Adipose tissue (tissue), 3 donors: ENCODE data around the gene OR51T1. TPM values are rescaled to one million over a fixed set of nuclear protein-coding genes. Genes with fewer than 3 reads are reported as not detected.
"Not testable (repeated sequence)": the region's sequence is repeated elsewhere in the genome, so short reads cannot be mapped to it uniquely, and the experiment has no call there.

Source experiments
- H3K27ac ChIP-seq: one replicate; pipeline ENCODE4 v1.5.1; 2013; ENCODE audit warnings: low read depth, low read length
- WGBS, 3 donors: extraction: QIAGEN DNeasy Blood & Tissue Kit; methylation state at CpG; one replicate each; pipeline ENCODE4 v1.1.7; 2013; 5-methylcytosine and 5-hydroxymethylcytosine counted together
- polyA plus RNA-seq, 3 donors: library from polyadenylated mRNA; stranded (reverse); fragments of 200-250 nt; gene quantifications; one replicate each; pipeline ENCODE4 v1.2.3, GENCODE V29; 2013
- donor health status: healthy with polysubstance abuse.
- donor health status: Bipolar disorder and iron deficiency.
- donor health status: healthy.

OR51T1 gene
- polyA plus RNA-seq: not detected

- 74 to 81% (median 77%) methylated on average over 8 of the region's 8 CpGs for whole genome bisulfite sequencing, 3 donors
- no peak within 1 kb of the TSS for H3K27ac ChIP-seq
Measured at GRCh38 chr11:4881860-4882500, at the start of gene OR51T1. Gene OR51T1 (plus strand): TSS chr11:4881900. CDS start chr11:4881900, 0 bp downstream.

DNA sequence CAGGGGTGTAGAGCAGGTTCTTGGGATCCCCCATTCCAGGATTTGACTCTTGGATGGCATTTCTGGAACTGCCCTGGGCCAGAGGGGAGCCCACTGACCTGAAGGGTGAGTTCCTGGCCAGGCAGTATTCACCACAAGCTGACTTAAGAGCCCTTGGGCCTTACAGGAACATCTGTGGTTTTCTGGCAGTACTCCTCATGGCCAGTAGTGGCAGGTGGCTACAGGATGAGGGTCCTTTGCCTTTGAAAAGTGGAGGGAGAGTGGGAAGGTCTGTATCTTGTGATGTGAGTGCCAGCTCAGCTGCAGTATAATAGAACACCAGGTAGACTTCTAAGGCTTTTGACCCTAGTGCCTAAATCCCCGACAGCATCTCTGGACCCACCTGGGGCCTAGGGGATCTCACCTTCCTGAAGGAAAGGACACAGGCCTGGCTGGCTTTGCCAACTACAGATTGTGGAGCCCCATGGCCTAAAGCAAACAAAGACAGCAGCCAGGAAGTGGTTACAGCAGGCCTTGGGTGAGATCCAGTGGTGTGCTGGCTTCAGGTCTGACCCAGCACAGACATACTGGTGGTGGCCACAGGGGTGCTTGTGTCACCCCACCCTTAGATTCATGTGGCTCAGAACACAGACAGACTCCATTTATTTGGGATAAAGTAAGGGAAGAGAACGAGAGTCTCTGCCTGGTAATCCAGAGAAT is 41.7 kb upstream of the OR51T1 start:
- 62 to 86% (median 82%) methylated on average over 2 of the region's 2 CpGs for WGBS, 3 donors
- H3K27ac ChIP-seq: no peak overlapping the region

GRCh38 chr11:4848908-4849532 is 32.7 kb upstream of the OR51T1 start, which contains the start of gene OR51S1:
Gene OR51S1 (minus strand): TSS chr11:4849208. CDS start chr11:4849208, 0 bp downstream.
- WGBS, 3 donors: 61 to 72% (median 72%) methylated on average over 9 of the region's 9 CpGs
- no peak within 1 kb of the TSS for H3K27ac ChIP-seq

GRCh38 chr11:4851033-4851432 is 30.7 kb upstream of the OR51T1 start:
- 7 to 17% (median 13%) methylated on average over 4 of the region's 4 CpGs for WGBS, 3 donors
- H3K27ac ChIP-seq: no peak overlapping the region

GRCh38 chr11:4854286-4854685 is 27.4 kb upstream of the OR51T1 start:
- 83 to 91% (median 90%) methylated on average over 7 of the region's 7 CpGs for WGBS, 3 donors
- H3K27ac ChIP-seq: not testable (repeated sequence)

DNA sequence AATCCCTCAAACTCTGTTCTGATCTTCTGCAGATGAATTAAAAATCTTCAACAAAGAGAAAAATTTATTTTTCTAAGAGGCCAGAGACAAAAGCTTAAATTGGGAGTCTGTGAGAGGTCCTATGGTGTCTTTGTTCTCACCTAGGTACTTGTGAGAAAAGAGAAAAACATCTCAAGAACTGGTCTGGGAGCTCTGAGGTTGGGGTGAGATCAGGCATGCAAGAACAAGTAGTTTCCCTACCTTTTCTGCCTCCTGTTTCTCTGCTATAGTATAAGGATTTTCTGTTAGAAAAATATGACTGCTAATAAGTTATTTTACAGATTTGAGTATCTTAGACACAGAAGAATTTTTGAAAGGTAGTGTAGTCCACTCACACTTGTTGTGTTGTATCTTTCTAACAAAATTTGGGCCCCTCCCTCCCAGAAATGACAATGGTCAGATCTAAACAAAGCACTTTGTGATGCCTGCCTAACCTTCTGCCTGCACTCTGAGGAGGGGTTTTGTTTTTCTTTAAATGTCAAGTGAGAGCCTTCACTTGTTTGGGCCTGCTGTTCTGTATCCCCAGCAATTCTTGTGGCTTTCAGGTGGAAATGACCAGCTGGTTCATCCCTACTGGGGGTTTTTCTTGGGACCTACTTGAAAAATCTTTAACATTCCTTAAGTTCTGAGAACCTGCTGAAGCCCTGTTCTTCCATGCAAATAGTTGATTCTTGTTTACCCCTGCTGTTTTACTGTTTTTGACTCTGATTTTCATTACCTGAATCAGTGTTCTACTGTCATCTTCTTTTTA is 19.1 kb upstream of the OR51T1 start:
- H3K27ac ChIP-seq: no peak overlapping the region

- H3K27ac ChIP-seq: no peak overlapping the region
- 79 to 84% (median 81%) methylated on average over 4 of the region's 4 CpGs for WGBS, 3 donors
Measured at GRCh38 chr11:4863876-4864275, 17.8 kb upstream of the OR51T1 start.

DNA sequence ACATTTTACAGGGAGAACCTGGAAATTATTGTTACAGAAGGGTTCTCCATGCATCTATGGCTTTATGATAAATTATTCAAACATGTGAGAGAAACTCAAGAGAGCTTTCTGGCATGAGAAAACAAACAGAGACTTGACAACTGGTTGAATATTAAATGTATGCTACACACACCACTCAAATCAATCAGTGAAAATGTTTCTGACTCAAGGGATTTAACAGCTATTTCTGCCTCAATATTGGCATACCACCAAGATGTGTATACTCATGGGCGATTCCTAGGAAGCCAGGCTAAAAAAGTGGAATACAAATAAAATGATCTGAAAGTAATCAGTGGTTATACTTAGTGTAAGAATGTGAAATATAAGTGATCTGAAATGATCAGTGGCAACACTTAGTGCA is 15.8 kb upstream of the OR51T1 start:
- 17 to 44% (median 33%) methylated on average over 1 of the region's 1 CpG for WGBS, 3 donors
- H3K27ac ChIP-seq: no peak overlapping the region

GRCh38 chr11:4881188-4881587 is 512 bp upstream of the OR51T1 start:
- no peak overlapping the region for H3K27ac ChIP-seq
- 81 to 82% (median 81%) methylated on average over 4 of the region's 4 CpGs for WGBS, 3 donors

DNA sequence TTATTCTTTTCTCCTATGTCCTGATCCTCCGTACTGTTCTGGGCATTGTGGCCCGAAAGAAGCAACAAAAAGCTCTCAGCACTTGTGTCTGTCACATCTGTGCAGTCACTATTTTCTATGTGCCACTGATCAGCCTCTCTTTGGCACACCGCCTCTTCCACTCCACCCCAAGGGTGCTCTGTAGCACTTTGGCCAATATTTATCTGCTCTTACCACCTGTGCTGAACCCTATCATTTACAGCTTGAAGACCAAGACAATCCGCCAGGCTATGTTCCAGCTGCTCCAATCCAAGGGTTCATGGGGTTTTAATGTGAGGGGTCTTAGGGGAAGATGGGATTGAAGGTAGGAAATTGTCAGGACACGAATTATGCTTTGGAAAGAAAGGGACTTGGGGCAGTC is 843 bp downstream of the OR51T1 start:
- WGBS, 3 donors: 81 to 87% (median 86%) methylated on average over 5 of the region's 5 CpGs
- no peak overlapping the region for H3K27ac ChIP-seq

GRCh38 chr11:4884361-4884760 is 2.7 kb downstream of the OR51T1 start:
- no peak overlapping the region for H3K27ac ChIP-seq
- WGBS, 3 donors: 65 to 73% (median 66%) methylated on average over 3 of the region's 3 CpGs

DNA sequence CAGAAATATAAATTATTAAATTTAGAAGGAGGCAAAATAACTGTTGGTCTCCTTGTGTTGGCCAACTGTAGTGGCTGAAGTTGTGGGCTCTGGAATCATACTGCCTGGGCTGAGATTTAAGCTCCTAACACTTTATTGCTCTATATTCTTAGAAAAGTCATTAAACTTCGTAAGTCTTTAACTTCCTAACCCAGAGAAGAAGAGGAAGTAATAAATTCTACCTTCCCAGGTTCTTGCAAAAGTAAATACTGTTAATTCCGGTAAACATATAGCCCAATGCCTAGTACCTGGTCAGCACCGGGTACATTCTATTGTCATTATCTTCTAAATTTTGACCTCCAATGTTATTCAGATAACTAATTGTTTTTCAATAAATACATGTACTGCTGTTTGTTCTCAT is 4.5 kb downstream of the OR51T1 start:
- WGBS, 3 donors: 41 to 71% (median 52%) methylated on average over 3 of the region's 3 CpGs

GRCh38 chr11:4887591-4887990 is 5.9 kb downstream of the OR51T1 start:
- WGBS, 3 donors: 0% methylated on average over 1 of the region's 1 CpG
- no peak overlapping the region for H3K27ac ChIP-seq

More for the DNA sequence above, 4.5 kb downstream of the OR51T1 start:
- H3K27ac ChIP-seq: no peak overlapping the region

- H3K27ac ChIP-seq: no peak overlapping the region
- WGBS, 3 donors: 86 to 93% (median 88%) methylated on average over 2 of the region's 2 CpGs
Measured at GRCh38 chr11:4890279-4890678, 8.6 kb downstream of the OR51T1 start.

DNA sequence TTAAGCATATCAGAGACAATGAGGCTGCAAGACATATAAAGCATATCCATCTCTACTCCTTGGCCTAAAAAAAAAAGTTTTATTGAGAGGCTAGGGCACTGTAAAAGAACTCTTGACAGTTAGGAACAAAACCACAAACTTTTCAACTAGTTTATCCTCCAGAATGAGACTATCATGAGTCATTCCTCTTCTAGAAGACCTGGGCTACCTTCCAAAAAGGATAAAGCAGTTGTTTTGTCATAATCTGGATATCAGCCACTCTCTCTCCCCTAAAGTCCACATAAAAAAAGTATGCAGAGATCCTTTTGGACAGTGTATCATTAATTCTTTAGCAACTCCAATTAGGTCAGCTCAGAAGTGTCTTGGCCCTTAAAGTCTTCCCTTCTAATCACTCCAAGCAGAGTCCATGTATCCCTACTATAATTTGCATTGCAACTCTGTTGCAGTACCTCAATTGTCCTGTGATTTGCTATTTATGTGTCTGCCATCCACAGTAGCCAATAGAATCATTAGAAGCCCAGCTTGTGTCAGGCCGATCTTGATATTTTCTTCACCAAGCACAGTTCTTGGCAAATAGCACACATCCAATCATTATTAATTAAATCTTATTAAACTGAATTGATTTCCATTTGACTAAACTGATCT is 10.4 kb downstream of the OR51T1 start:
- no peak overlapping the region for H3K27ac ChIP-seq
- WGBS, 3 donors: 80 to 88% (median 85%) methylated on average over 1 of the region's 1 CpG

DNA sequence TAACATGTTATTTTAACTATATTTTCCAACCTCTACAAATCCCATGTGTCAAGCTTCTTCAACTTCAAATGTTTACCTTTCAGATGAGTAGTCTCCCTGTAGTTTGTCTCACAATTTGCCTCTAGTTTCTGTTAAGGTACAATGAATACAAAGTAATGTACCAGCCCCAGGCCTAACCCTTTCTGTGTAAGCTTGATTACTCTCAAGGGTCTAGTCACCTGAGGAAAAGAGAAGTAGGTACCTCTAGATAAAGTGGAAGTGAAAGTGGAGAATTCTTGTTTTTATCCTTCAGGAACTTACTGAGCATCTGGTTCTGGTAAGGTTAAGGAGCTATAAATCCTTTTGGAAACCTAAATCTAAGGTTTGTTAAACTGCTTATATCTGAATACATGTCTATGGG is 21.8 kb downstream of the OR51T1 start, which contains the start of gene OR51A7:
OR51A7 (plus strand) TSS at position 300 of the 400 bp plus-strand sequence. CDS start 3,587 bp downstream, outside the sequence.
- H3K27ac ChIP-seq: no peak within 1 kb of the TSS

DNA sequence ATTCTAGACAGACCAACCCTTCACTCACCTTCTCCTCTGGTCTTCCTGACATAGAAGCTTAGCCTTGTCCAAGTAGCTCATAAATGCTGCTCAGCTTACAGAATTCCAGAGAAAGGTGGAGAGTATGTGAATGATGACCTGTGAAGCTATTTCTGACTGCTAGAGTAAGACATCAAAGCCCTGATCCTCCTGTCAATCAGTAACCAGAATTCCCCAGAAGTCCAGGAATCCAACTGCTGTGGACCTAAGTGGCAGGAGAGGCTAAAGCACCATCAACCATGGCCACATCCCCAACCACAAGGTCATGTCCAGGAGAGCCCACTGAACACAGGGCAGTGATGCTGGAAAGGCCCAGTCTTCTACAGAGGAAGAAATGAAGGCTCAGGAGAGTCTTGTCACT is 34.9 kb downstream of the OR51T1 start:
- H3K27ac ChIP-seq: no peak overlapping the region

GRCh38 chr11:4919250-4919649 is 37.5 kb downstream of the OR51T1 start, which contains the start of gene OR51G2:
Gene OR51G2 (minus strand): TSS chr11:4919350. CDS start chr11:4915663, 3,687 bp downstream.
- H3K27ac ChIP-seq: no peak within 1 kb of the TSS
- 77 to 87% (median 82%) methylated on average over 4 of the region's 4 CpGs for WGBS, 3 donors
